HEK293 (cell line): Measurements from ENCODE around the gene PRRG4.

Source experiments
- EGR2 ChIP-seq: fragments of 450-650 bp; formaldehyde crosslinking; IDR thresholded peaks from 2 replicates; pipeline ENCODE4 v1.5.1; 2016; ENCODE audit warnings: low read depth, missing biosample characterization, missing genetic modification characterization
- FEZF1 ChIP-seq: fragments of 450-650 bp; formaldehyde crosslinking; IDR thresholded peaks from 2 replicates; pipeline ENCODE4 v1.5.1; 2016; ENCODE audit warnings: missing biosample characterization, missing genetic modification characterization
- GFI1B ChIP-seq: fragments of 450-650 bp; formaldehyde crosslinking; IDR thresholded peaks from 2 replicates; pipeline ENCODE4 v1.5.1; 2016; ENCODE audit warnings: missing biosample characterization, missing genetic modification characterization
- GLIS1 ChIP-seq: fragments of 450-650 bp; formaldehyde crosslinking; IDR thresholded peaks from 2 replicates; pipeline ENCODE4 v1.5.1; 2016; ENCODE audit warnings: missing biosample characterization, missing genetic modification characterization
- KLF10 ChIP-seq: fragments of 450-650 bp; IDR thresholded peaks from 2 replicates; pipeline ENCODE4 v1.5.1; 2018; ENCODE audit warnings: missing biosample characterization, mild to moderate bottlenecking, missing genetic modification characterization
- KLF16 ChIP-seq: fragments of 450-650 bp; formaldehyde crosslinking; IDR thresholded peaks from 2 replicates; pipeline ENCODE4 v1.5.1; 2017; ENCODE audit warnings: missing biosample characterization, missing genetic modification characterization
- MZF1 ChIP-seq: fragments of 450-650 bp; formaldehyde crosslinking; IDR thresholded peaks from 2 replicates; pipeline ENCODE4 v1.5.1; 2017; ENCODE audit warnings: missing biosample characterization, missing genetic modification characterization, borderline replicate concordance
- OSR2 ChIP-seq: fragments of 450-650 bp; formaldehyde crosslinking; IDR thresholded peaks from 2 replicates; pipeline ENCODE4 v1.5.1; 2016; ENCODE audit warnings: missing biosample characterization, missing genetic modification characterization
- SALL2 ChIP-seq: fragments of 450-650 bp; formaldehyde crosslinking; IDR thresholded peaks from 2 replicates; pipeline ENCODE4 v1.5.0; 2017; ENCODE audit warnings: missing biosample characterization, mild to moderate bottlenecking, missing genetic modification characterization, borderline replicate concordance
- SP7 ChIP-seq: fragments of 450-650 bp; formaldehyde crosslinking; IDR thresholded peaks from 2 replicates; pipeline ENCODE4 v1.5.1; 2016; ENCODE audit warnings: missing biosample characterization, missing genetic modification characterization
- WT1 ChIP-seq: fragments of 450-650 bp; formaldehyde crosslinking; IDR thresholded peaks from 2 replicates; pipeline ENCODE4 v1.5.1; 2016; ENCODE audit warnings: missing biosample characterization, missing genetic modification characterization
- ZBTB17 ChIP-seq: fragments of 450-650 bp; formaldehyde crosslinking; IDR thresholded peaks from 2 replicates; pipeline ENCODE4 v1.5.1; 2016; ENCODE audit warnings: missing biosample characterization, missing genetic modification characterization
- ZBTB48 ChIP-seq: fragments of 450-650 bp; formaldehyde crosslinking; IDR thresholded peaks from 2 replicates; pipeline ENCODE4 v1.5.1; 2016; ENCODE audit warnings: missing biosample characterization, missing genetic modification characterization
- ZFHX2 ChIP-seq: fragments of 450-650 bp; formaldehyde crosslinking; conservative IDR thresholded peaks from 2 replicates; pipeline ENCODE4 v1.5.1; 2016; ENCODE audit warnings: missing biosample characterization, missing genetic modification characterization
- ZFP69B ChIP-seq: fragments of 450-650 bp; formaldehyde crosslinking; IDR thresholded peaks from 2 replicates; pipeline ENCODE4 v1.5.1; 2016; ENCODE audit warnings: missing biosample characterization, missing genetic modification characterization
- ZIC2 ChIP-seq: fragments of 450-650 bp; formaldehyde crosslinking; IDR thresholded peaks from 2 replicates; pipeline ENCODE4 v1.5.1; 2016; ENCODE audit warnings: missing biosample characterization, missing genetic modification characterization
- ZNF10 ChIP-seq: fragments of 450-650 bp; formaldehyde crosslinking; IDR thresholded peaks from 2 replicates; pipeline ENCODE4 v1.5.1; 2017; ENCODE audit warnings: missing biosample characterization, missing genetic modification characterization
- ZNF169 ChIP-seq: fragments of 450-650 bp; formaldehyde crosslinking; IDR thresholded peaks from 2 replicates; pipeline ENCODE4 v1.5.1; 2016; ENCODE audit warnings: missing biosample characterization, missing genetic modification characterization
- ZNF202 ChIP-seq: fragments of 450-650 bp; formaldehyde crosslinking; IDR thresholded peaks from 2 replicates; pipeline ENCODE4 v1.5.1; 2016; ENCODE audit warnings: missing biosample characterization, missing genetic modification characterization, borderline replicate concordance
- ZNF266 ChIP-seq: fragments of 450-650 bp; formaldehyde crosslinking; IDR thresholded peaks from 2 replicates; pipeline ENCODE4 v1.5.1; 2016; ENCODE audit warnings: missing biosample characterization, missing genetic modification characterization, low read depth
- ZNF558 ChIP-seq: fragments of 450-650 bp; formaldehyde crosslinking; IDR thresholded peaks from 2 replicates; pipeline ENCODE4 v1.5.1; 2016; ENCODE audit warnings: missing biosample characterization, missing genetic modification characterization
- ZNF571 ChIP-seq: fragments of 450-650 bp; formaldehyde crosslinking; IDR thresholded peaks from 2 replicates; pipeline ENCODE4 v1.5.0; 2017; ENCODE audit warnings: missing biosample characterization, missing genetic modification characterization
- ZNF596 ChIP-seq: fragments of 450-650 bp; IDR thresholded peaks from 2 replicates; pipeline ENCODE4 v1.5.0; 2018; ENCODE audit warnings: missing biosample characterization, mild to moderate bottlenecking, missing genetic modification characterization, moderate library complexity
- ZNF600 ChIP-seq: fragments of 450-650 bp; formaldehyde crosslinking; IDR thresholded peaks from 2 replicates; pipeline ENCODE4 v1.5.1; 2016; ENCODE audit warnings: missing biosample characterization, missing genetic modification characterization
- ZNF629 ChIP-seq: fragments of 450-650 bp; formaldehyde crosslinking; IDR thresholded peaks from 2 replicates; pipeline ENCODE4 v1.5.1; 2017; ENCODE audit warnings: missing biosample characterization, missing genetic modification characterization
- ZNF664 ChIP-seq: fragments of 450-650 bp; formaldehyde crosslinking; IDR thresholded peaks from 2 replicates; pipeline ENCODE4 v1.5.1; 2016; ENCODE audit warnings: missing biosample characterization, missing genetic modification characterization
- ZNF76 ChIP-seq: fragments of 450-650 bp; formaldehyde crosslinking; IDR thresholded peaks from 2 replicates; pipeline ENCODE4; 2016; ENCODE audit warnings: low read depth, missing biosample characterization, missing genetic modification characterization, borderline replicate concordance
- ZNF785 ChIP-seq: fragments of 450-650 bp; formaldehyde crosslinking; IDR thresholded peaks from 2 replicates; pipeline ENCODE4 v1.5.1; 2016; ENCODE audit warnings: missing biosample characterization, missing genetic modification characterization
- TF ChIP-seq, protein P1 (sequence below): fragments of 450-650 bp; formaldehyde crosslinking; IDR thresholded peaks from 2 replicates; pipeline ENCODE4 v1.5.1; 2016; ENCODE audit warnings: missing biosample characterization, missing genetic modification characterization
- TF ChIP-seq, protein P2 (sequence below): fragments of 450-650 bp; formaldehyde crosslinking; IDR thresholded peaks from 2 replicates; pipeline ENCODE4 v1.5.1; 2016; ENCODE audit warnings: missing biosample characterization, missing genetic modification characterization
- TF ChIP-seq, protein P3 (sequence below): fragments of 450-650 bp; formaldehyde crosslinking; IDR thresholded peaks from 2 replicates; pipeline ENCODE4 v1.5.1; 2017; ENCODE audit warnings: missing biosample characterization, missing genetic modification characterization
- TF ChIP-seq, protein P4 (sequence below): fragments of 450-650 bp; formaldehyde crosslinking; IDR thresholded peaks from 2 replicates; pipeline ENCODE4 v1.5.1; 2017; ENCODE audit warnings: missing biosample characterization, missing genetic modification characterization

Gene PRRG4

DNA sequence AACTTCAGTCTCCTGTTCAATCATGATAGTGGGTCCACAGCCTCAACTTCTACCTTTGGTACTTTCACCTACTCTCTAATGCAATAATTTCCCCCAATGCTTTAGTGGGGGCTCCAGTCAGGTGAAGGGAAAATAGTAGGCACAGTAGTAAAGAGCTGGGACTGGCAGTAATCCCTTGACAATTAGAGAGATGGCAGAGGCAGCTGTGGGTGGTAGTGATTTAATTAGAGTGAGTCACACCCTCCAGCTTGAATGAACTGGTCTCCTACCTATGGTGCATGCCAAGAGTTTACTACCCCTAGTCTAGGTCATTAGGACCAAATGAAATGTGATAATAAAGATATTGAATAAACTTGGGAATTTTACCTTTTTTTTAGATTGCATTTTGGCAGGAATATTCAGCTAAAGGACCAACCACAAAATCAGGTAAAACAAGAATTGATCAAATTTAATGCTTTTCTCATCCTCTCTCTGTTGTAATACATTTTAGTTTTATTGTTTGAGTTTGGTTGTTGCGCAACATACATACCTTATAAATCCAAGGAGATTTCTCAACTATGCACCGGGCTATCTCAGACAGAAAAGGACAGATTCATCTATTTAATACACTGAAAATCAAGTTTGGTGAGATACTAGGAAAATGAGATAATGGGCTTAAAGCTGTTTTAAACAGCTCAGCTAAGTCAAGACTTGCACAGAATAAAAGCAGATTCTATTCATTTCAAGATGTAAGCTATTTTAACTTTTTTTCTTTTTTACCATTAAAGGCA lies 9.0 kb downstream of the PRRG4 start (continued):
- TF ChIP-seq ZFHX2 (tag by site-specific recombination) (peak; percentile 64), WT1 (tag by site-specific recombination) (0 out of 2 replicates have a peak, but pooled peaks have one; percentile 11), EGR2 (tag by site-specific recombination) (peak; percentile 37; the same call in 1 of the 2 replicates), OSR2 (tag by site-specific recombination) (peak; percentile 85), ZNF785 (tag by site-specific recombination) (no peak), ZNF558 (0 out of 2 replicates have a peak, but pooled peaks have one; percentile 20), ZFP69B (no peak), ZNF169 (tag by site-specific recombination) (no peak), ZNF600 (tag by site-specific recombination) (no peak), GLIS1 (tag by site-specific recombination) (peak; percentile 82), ZNF571 (tag by site-specific recombination) (no peak), ZNF596 (tag by site-specific recombination) (peak; percentile 70; the same call in 1 of the 2 replicates), ZBTB17 (tag by site-specific recombination) (0 out of 2 replicates have a peak, but pooled peaks have one; percentile 27), GFI1B (tag by site-specific recombination) (peak; percentile 66; the same call in 1 of the 2 replicates), ZNF266 (tag by site-specific recombination) (no peak), ZNF664 (tag by site-specific recombination) (peak; percentile 53; the same call in 1 of the 2 replicates), FEZF1 (tag by site-specific recombination) (0 out of 2 replicates have a peak, but pooled peaks have one; percentile 24), ZNF629 (peak; percentile 46), KLF16 (tag by site-specific recombination) (no peak), ZNF202 (no peak), SALL2 (tag by site-specific recombination) (no peak), KLF10 (peak; percentile 68), MZF1 (tag by site-specific recombination) (no peak), ZBTB48 (tag by site-specific recombination) (peak; percentile 27; the same call in 1 of the 2 replicates), ZNF76 (tag by site-specific recombination) (no peak), SP7 (peak; percentile 72), ZIC2 (tag by site-specific recombination) (0 out of 2 replicates have a peak, but pooled peaks have one; percentile 16), ZNF10 (peak; percentile 93)
- TF ChIP-seq, protein P1, sequence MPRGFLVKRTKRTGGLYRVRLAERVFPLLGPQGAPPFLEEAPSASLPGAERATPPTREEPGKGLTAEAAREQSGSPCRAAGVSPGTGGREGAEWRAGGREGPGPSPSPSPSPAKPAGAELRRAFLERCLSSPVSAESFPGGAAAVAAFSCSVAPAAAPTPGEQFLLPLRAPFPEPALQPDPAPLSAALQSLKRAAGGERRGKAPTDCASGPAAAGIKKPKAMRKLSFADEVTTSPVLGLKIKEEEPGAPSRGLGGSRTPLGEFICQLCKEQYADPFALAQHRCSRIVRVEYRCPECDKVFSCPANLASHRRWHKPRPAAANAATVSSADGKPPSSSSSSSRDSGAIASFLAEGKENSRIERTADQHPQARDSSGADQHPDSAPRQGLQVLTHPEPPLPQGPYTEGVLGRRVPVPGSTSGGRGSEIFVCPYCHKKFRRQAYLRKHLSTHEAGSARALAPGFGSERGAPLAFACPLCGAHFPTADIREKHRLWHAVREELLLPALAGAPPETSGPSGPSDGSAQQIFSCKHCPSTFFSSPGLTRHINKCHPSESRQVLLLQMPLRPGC (tag by site-specific recombination): peak; percentile 27; the same call in 1 of the 2 replicates
- TF ChIP-seq, protein P2, sequence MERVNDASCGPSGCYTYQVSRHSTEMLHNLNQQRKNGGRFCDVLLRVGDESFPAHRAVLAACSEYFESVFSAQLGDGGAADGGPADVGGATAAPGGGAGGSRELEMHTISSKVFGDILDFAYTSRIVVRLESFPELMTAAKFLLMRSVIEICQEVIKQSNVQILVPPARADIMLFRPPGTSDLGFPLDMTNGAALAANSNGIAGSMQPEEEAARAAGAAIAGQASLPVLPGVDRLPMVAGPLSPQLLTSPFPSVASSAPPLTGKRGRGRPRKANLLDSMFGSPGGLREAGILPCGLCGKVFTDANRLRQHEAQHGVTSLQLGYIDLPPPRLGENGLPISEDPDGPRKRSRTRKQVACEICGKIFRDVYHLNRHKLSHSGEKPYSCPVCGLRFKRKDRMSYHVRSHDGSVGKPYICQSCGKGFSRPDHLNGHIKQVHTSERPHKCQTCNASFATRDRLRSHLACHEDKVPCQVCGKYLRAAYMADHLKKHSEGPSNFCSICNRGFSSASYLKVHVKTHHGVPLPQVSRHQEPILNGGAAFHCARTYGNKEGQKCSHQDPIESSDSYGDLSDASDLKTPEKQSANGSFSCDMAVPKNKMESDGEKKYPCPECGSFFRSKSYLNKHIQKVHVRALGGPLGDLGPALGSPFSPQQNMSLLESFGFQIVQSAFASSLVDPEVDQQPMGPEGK (tag by site-specific recombination): 0 out of 2 replicates have a peak, but pooled peaks have one; percentile 23
- TF ChIP-seq, protein P3, sequence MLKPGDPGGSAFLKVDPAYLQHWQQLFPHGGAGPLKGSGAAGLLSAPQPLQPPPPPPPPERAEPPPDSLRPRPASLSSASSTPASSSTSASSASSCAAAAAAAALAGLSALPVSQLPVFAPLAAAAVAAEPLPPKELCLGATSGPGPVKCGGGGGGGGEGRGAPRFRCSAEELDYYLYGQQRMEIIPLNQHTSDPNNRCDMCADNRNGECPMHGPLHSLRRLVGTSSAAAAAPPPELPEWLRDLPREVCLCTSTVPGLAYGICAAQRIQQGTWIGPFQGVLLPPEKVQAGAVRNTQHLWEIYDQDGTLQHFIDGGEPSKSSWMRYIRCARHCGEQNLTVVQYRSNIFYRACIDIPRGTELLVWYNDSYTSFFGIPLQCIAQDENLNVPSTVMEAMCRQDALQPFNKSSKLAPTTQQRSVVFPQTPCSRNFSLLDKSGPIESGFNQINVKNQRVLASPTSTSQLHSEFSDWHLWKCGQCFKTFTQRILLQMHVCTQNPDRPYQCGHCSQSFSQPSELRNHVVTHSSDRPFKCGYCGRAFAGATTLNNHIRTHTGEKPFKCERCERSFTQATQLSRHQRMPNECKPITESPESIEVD: peak; percentile 74
- TF ChIP-seq, protein P4, sequence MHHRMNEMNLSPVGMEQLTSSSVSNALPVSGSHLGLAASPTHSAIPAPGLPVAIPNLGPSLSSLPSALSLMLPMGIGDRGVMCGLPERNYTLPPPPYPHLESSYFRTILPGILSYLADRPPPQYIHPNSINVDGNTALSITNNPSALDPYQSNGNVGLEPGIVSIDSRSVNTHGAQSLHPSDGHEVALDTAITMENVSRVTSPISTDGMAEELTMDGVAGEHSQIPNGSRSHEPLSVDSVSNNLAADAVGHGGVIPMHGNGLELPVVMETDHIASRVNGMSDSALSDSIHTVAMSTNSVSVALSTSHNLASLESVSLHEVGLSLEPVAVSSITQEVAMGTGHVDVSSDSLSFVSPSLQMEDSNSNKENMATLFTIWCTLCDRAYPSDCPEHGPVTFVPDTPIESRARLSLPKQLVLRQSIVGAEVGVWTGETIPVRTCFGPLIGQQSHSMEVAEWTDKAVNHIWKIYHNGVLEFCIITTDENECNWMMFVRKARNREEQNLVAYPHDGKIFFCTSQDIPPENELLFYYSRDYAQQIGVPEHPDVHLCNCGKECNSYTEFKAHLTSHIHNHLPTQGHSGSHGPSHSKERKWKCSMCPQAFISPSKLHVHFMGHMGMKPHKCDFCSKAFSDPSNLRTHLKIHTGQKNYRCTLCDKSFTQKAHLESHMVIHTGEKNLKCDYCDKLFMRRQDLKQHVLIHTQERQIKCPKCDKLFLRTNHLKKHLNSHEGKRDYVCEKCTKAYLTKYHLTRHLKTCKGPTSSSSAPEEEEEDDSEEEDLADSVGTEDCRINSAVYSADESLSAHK: no peak
